ENCODE measurements around the gene C4orf17.
"Not testable (repeated sequence)": the region's sequence is repeated elsewhere in the genome, so short reads cannot be mapped to it uniquely, and the experiment has no call there.

C4orf17 gene

GRCh38 chr4:99510721-99511120 is at the start of gene C4orf17:
TSS of gene C4orf17 (plus strand) at chr4:99511021. CDS start at chr4:99513082, 2,061 bp downstream.
- DNase-seq: no peak

GRCh38 chr4:99461623-99462401 is 49.0 kb upstream of the C4orf17 start:
- no peak for DNase-seq

GRCh38 chr4:99462875-99463464 is 47.9 kb upstream of the C4orf17 start:
- peak; percentile 85 for DNase-seq

- no peak for DNase-seq
These were observed 47.3 kb upstream of the C4orf17 start for GRCh38 chr4:99463566-99463965.

- no peak for DNase-seq
These were observed 42.9 kb upstream of the C4orf17 start for GRCh38 chr4:99467887-99468286.

GRCh38 chr4:99468889-99469288 is 41.9 kb upstream of the C4orf17 start:
- no peak for DNase-seq

GRCh38 chr4:99471349-99471748 is 39.5 kb upstream of the C4orf17 start:
- DNase-seq: no peak

- DNase-seq: no peak
These were observed 38.9 kb upstream of the C4orf17 start for GRCh38 chr4:99471896-99472295.

- no peak for DNase-seq
These were observed 37.7 kb upstream of the C4orf17 start for GRCh38 chr4:99473131-99473530.

GRCh38 chr4:99483636-99484035 is 27.2 kb upstream of the C4orf17 start:
- no peak for DNase-seq

GRCh38 chr4:99485212-99485611 is 25.6 kb upstream of the C4orf17 start:
- no peak for DNase-seq

- not testable (repeated sequence) for DNase-seq
These were observed 24.2 kb upstream of the C4orf17 start for GRCh38 chr4:99486648-99487047.

- no peak for DNase-seq
These were observed 20.5 kb upstream of the C4orf17 start for GRCh38 chr4:99490286-99490685.

- no peak for DNase-seq
These were observed 5.9 kb upstream of the C4orf17 start for GRCh38 chr4:99504804-99505502.

GRCh38 chr4:99506781-99507180 is 4.0 kb upstream of the C4orf17 start:
- no peak for DNase-seq

GRCh38 chr4:99507349-99507748 is 3.5 kb upstream of the C4orf17 start:
- no peak for DNase-seq

GRCh38 chr4:99507762-99508161 is 3.1 kb upstream of the C4orf17 start:
- no peak for DNase-seq

- no peak for DNase-seq
These were observed 7.9 kb downstream of the C4orf17 start for GRCh38 chr4:99518601-99519295.

- DNase-seq: no peak
These were observed 18.4 kb downstream of the C4orf17 start for GRCh38 chr4:99529228-99529627.

- no peak for DNase-seq
These were observed 19.1 kb downstream of the C4orf17 start for GRCh38 chr4:99529956-99530355.

- DNase-seq: not testable (repeated sequence)
These were observed 23.9 kb downstream of the C4orf17 start for GRCh38 chr4:99534699-99535098.

- no peak for DNase-seq
These were observed 25.4 kb downstream of the C4orf17 start for GRCh38 chr4:99536271-99536670.

GRCh38 chr4:99536848-99537247 is 26.0 kb downstream of the C4orf17 start:
- no peak for DNase-seq

All from islet precursor cell (in vitro differentiated cells).